H1 (cell line): ENCODE results near the gene QDPR. TPM values are rescaled to one million over a fixed set of nuclear protein-coding genes. Genes with fewer than 3 reads are reported as not detected.

Source experiments
- CTCF ChIA-PET: fragments of 300-600 bp; sonication (Branson Sonifier 250); formaldehyde crosslinking; loops from one replicate; lab custom pipeline; 2021; ENCODE audit not compliant: partially characterized antibody; lab: Charles Lee
- POLR2A ChIA-PET: fragments of 300-600 bp; sonication (Branson Sonifier 250); formaldehyde crosslinking; loops from one replicate; lab custom pipeline; 2021; ENCODE audit warnings: inconsistent platforms; ENCODE audit not compliant: partially characterized antibody; lab: Charles Lee
- DNase-seq, 2 experiments: peaks; one replicate each; pipeline versions ENCODE4 v3.0.0 to v3.0.0-alpha.2; 2010 to 2022; ENCODE audit warnings: low spot score in 2 of 2, low read depth in 1 of 2, mixed read lengths in 1 of 2
- FAIRE-seq: peaks from 2 replicates; lab custom pipeline; 2011; peaks lifted over from hg19 to GRCh38; lab: Jason Lieb, UNC
- H2AFZ ChIP-seq: 2 replicates; pipeline ENCODE4 v1.8.1; 2012; ENCODE audit warnings: low read length, inconsistent platforms
- H2AK5ac ChIP-seq: 2 replicates; pipeline ENCODE4 v1.6.1; 2013; ENCODE audit warnings: low read depth, low read length
- H2BK120ac ChIP-seq: replicated peaks from 2 replicates; pipeline ENCODE3; 2013; ENCODE audit warnings: low read depth, low read length, inconsistent platforms
- H2BK12ac ChIP-seq: 2 replicates; pipeline ENCODE4 v1.6.1; 2013; ENCODE audit warnings: low read depth, low read length
- H2BK15ac ChIP-seq: 2 replicates; pipeline ENCODE4 v1.6.1; 2013; ENCODE audit warnings: low read length
- H2BK20ac ChIP-seq: 2 replicates; pipeline ENCODE4 v1.6.1; 2013; ENCODE audit warnings: low read length
- H2BK5ac ChIP-seq: 2 replicates; pipeline ENCODE4 v1.6.1; 2013; ENCODE audit warnings: low read depth, low read length
- H3K14ac ChIP-seq: 2 replicates; pipeline ENCODE4 v1.6.1; 2013; ENCODE audit warnings: inconsistent platforms; ENCODE audit not compliant: insufficient read length
- H3K18ac ChIP-seq: 2 replicates; pipeline ENCODE4 v1.6.1; 2013; ENCODE audit warnings: low read length; ENCODE audit errors: extremely low read depth
- H3K23ac ChIP-seq: 2 replicates; pipeline ENCODE4 v1.6.1; 2013; ENCODE audit warnings: inconsistent platforms; ENCODE audit not compliant: insufficient read length
- H3K23me2 ChIP-seq: 2 replicates; pipeline ENCODE4 v1.6.1; 2013; ENCODE audit warnings: low read depth, low read length
- H3K27ac ChIP-seq: 2 replicates; pipeline ENCODE4 v1.6.1; 2011; ENCODE audit warnings: low read depth, low read length, inconsistent platforms
- H3K27me3 ChIP-seq, 4 experiments: replicated peaks in 1 of 4; 1 replicate in 1 of 4; 2 replicates in 3 of 4; pipeline versions ENCODE4 v1.6.1 to v1.8.1; 2011 to 2013; ENCODE audit warnings: low read length in 3 of 4, mild to moderate bottlenecking in 3 of 4, inconsistent platforms in 2 of 4, mixed read lengths in 2 of 4, moderate library complexity in 1 of 4; ENCODE audit not compliant: control insufficient read depth in 3 of 4, insufficient read depth in 3 of 4; ENCODE audit errors: extremely low read depth in 1 of 4
- H3K36me3 ChIP-seq, 4 experiments: 2 replicates each; pipeline versions ENCODE4 v1.6.1 to v1.8.1; 2011 to 2013; ENCODE audit warnings: mild to moderate bottlenecking in 4 of 4, low read length in 3 of 4, moderate library complexity in 2 of 4, control low read depth in 1 of 4, inconsistent platforms in 1 of 4; ENCODE audit not compliant: insufficient read depth in 4 of 4, control insufficient read depth in 2 of 4
- H3K4ac ChIP-seq: replicated peaks from 2 replicates; pipeline ENCODE3; 2013; ENCODE audit warnings: low read length, low read depth, mixed read lengths, inconsistent platforms; ENCODE audit not compliant: insufficient read length
- H3K4me1 ChIP-seq, 4 experiments: replicated peaks in 1 of 4; 1 replicate in 1 of 4; 2 replicates in 3 of 4; pipeline versions ENCODE4 v1.6.1 to v1.8.1; 2011 to 2013; ENCODE audit warnings: low read length in 3 of 4, inconsistent platforms in 2 of 4, mixed read lengths in 1 of 4; ENCODE audit not compliant: insufficient read depth in 4 of 4, control insufficient read depth in 3 of 4
- H3K4me2 ChIP-seq, 2 experiments: 2 replicates each; pipeline versions ENCODE4 v1.6.1 to v1.8.1; 2011 to 2013; ENCODE audit warnings: low read depth in 2 of 2, low read length in 2 of 2, control low read depth in 1 of 2, inconsistent platforms in 1 of 2, mild to moderate bottlenecking in 1 of 2; ENCODE audit not compliant: insufficient read depth in 1 of 2
- H3K4me3 ChIP-seq, 4 experiments: fragments of 200-600, 300-600 bp in 1 of 4; sonication (generic), shearing (Covaris generic), sonication (Bioruptor Twin) in 1 of 4; 2 replicates each; pipeline versions ENCODE4 v1.5.1 to v1.8.1; 2011 to 2016; ENCODE audit warnings: low read length in 4 of 4, low read depth in 3 of 4, control low read depth in 2 of 4, inconsistent platforms in 2 of 4, mild to moderate bottlenecking in 2 of 4, mixed read lengths in 1 of 4, moderate library complexity in 1 of 4; ENCODE audit not compliant: insufficient read depth in 2 of 4; ENCODE audit errors: extremely low read depth in 1 of 4
- H3K56ac ChIP-seq: replicated peaks from 2 replicates; pipeline ENCODE3; 2013; ENCODE audit warnings: low read depth, mild to moderate bottlenecking, mixed read lengths, low read length, inconsistent platforms; ENCODE audit not compliant: insufficient read length
- H3K79me1 ChIP-seq: 2 replicates; pipeline ENCODE4 v1.6.1; 2013; ENCODE audit warnings: low read depth, low read length, control low read depth
- H3K79me2 ChIP-seq, 2 experiments: 2 replicates each; pipeline versions ENCODE4 v1.6.1 to v1.8.1; 2012 to 2013; ENCODE audit warnings: low read length in 2 of 2, mild to moderate bottlenecking in 2 of 2, inconsistent platforms in 1 of 2; ENCODE audit not compliant: insufficient read depth in 2 of 2, control insufficient read depth in 1 of 2
- H3K9ac ChIP-seq, 4 experiments: replicated peaks in 1 of 4; 1 replicate in 1 of 4; 2 replicates in 3 of 4; pipeline versions ENCODE4 v1.6.1 to v1.8.1; 2011 to 2013; ENCODE audit warnings: low read depth in 3 of 4, low read length in 3 of 4, control low read depth in 2 of 4, mild to moderate bottlenecking in 2 of 4, moderate library complexity in 2 of 4, inconsistent platforms in 1 of 4; ENCODE audit errors: extremely low read depth in 1 of 4
- H3K9me3 ChIP-seq, 2 experiments: 2 replicates each; pipeline versions ENCODE4 v1.6.1 to v1.8.1; 2012 to 2013; ENCODE audit warnings: mild to moderate bottlenecking in 2 of 2, moderate library complexity in 2 of 2, control low read depth in 1 of 2, inconsistent platforms in 1 of 2, low read depth in 1 of 2, low read length in 1 of 2, mixed read lengths in 1 of 2; ENCODE audit not compliant: insufficient read depth in 2 of 2
- H4K20me1 ChIP-seq, 2 experiments: replicated peaks in 1 of 2; 2 replicates each; pipeline versions ENCODE3 to v1.8.1; 2011 to 2013; ENCODE audit warnings: inconsistent platforms in 2 of 2, low read length in 2 of 2, mild to moderate bottlenecking in 1 of 2; ENCODE audit not compliant: insufficient read depth in 2 of 2, control insufficient read depth in 1 of 2
- H4K5ac ChIP-seq: 2 replicates; pipeline ENCODE4 v1.6.1; 2013; ENCODE audit warnings: low read length, low read depth, mixed read lengths, inconsistent platforms; ENCODE audit not compliant: insufficient read length
- H4K8ac ChIP-seq: 2 replicates; pipeline ENCODE4 v1.8.0; 2013; ENCODE audit warnings: mild to moderate bottlenecking, moderate library complexity, low read length, inconsistent platforms; ENCODE audit not compliant: insufficient read depth; ENCODE audit errors: extremely low read depth
- H4K91ac ChIP-seq: replicated peaks from 2 replicates; pipeline ENCODE3; 2013; ENCODE audit warnings: low read length, mixed read lengths, inconsistent platforms; ENCODE audit not compliant: insufficient read length
- ATF3 ChIP-seq: IDR thresholded peaks from 2 replicates; pipeline ENCODE4 v1.6.1; 2011; ENCODE audit warnings: low read depth, mild to moderate bottlenecking, low read length; ENCODE audit not compliant: insufficient read depth
- KDM1A ChIP-seq: fragments of 200-600, 300-600 bp; sonication (generic); IDR thresholded peaks from 2 replicates; pipeline ENCODE4 v1.7.1; 2016; ENCODE audit warnings: mild to moderate bottlenecking, low read length, borderline replicate concordance
- MAFK ChIP-seq: IDR thresholded peaks from 2 replicates; pipeline ENCODE4 v1.6.1; 2012; ENCODE audit warnings: low read depth, mild to moderate bottlenecking, improper control_type of control experiment, low read length
- RFX5 ChIP-seq: IDR thresholded peaks from 2 replicates; pipeline ENCODE4 v1.6.1; 2011; ENCODE audit warnings: low read depth, low read length, improper control_type of control experiment, borderline replicate concordance
- WGBS, 2 experiments: shearing (Covaris generic) in 1 of 2; methylation state at CpG; one replicate each; pipeline versions ENCODE4 v1.1.6 to v1.1.7; 2013 to 2015; ENCODE audit warnings: low lambda C conversion rate in 2 of 2, mixed read lengths in 2 of 2, inconsistent platforms in 1 of 2, low coverage in 1 of 2, missing lambda C conversion rate in 1 of 2; ENCODE audit not compliant: insufficient replicate concordance in 2 of 2, insufficient coverage in 1 of 2, insufficient read length in 1 of 2; ENCODE audit errors: extremely low coverage in 1 of 2, missing lambda C conversion rate in 1 of 2; 5-methylcytosine and 5-hydroxymethylcytosine counted together
- polyA plus RNA-seq, 7 experiments: library from polyadenylated mRNA; depleted of rRNA in 3 of 7; stranded (reverse) in 5 of 7; unstranded in 2 of 7; fragments of >200 nt in 5 of 7; fragments of 200-250 nt in 2 of 7; gene quantifications; 1 replicate in 5 of 7; 2 replicates in 1 of 7; 4 replicates in 1 of 7; pipeline versions ENCODE4 v1.2.1 to v1.2.3, GENCODE V29; 2011 to 2013; ENCODE audit warnings: missing spikeins in 2 of 7, mixed read lengths in 2 of 7
- total RNA-seq: library from RNA; stranded (reverse); fragmentation: NEBNext Ultra II Directional; extraction: Animal tissue kit (Norgen Biotek cat#: 25700); gene quantifications from 2 replicates; pipeline ENCODE4 v1.2.1, GENCODE V29; 2021

The QDPR gene
- total and polyA plus RNA-seq, 2 of the 8 experiments (the other 6 are each of a cell fraction or from before 2014, with no cell fraction given) = 33.6 to 35.9 TPM

DNA sequence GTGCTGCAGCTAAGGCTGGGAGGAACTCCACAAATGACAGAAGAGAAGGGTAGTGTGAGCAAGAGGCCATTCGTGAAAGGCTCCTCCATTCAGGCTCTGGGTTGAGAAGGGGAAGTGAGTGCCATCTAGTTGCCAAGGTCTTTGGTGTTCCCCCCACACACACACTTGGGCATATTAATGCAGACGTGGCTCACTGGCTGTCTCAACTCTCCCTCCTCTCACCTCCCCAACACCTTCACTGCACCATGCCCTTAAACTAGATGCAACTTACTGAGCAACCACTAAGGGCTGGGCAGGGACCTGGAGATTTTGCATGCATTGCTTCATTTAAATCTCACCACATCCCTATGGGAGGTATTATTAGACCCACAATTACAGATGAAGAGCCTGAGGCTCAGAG lies 11.8 kb upstream of the QDPR start:
- Histone ChIP-seq H2AFZ (peak overlapping the region; percentile 80; the same call in 1 of the 2 replicates), H3K14ac (no peak overlapping the region), H2BK15ac (no peak overlapping the region), H3K4me3 (no peak overlapping the region), H3K79me2 (no peaks in the 10 kb centered on the region), H4K8ac (no peak overlapping the region), H3K4me2 (no peak overlapping the region), H4K5ac (no peak overlapping the region), H4K20me1 (no peaks in the 10 kb centered on the region), H3K79me1 (no peaks in the 10 kb centered on the region), H2AK5ac (no peak overlapping the region), H3K4me1 (no peaks in the 10 kb centered on the region; a peak in 1 of 7 replicates), H3K9ac (no peak overlapping the region), H3K23me2 (peaks cover 2% of the 10 kb centered on the region; the same call in 1 of the 2 replicates), H3K9me3 (no peaks in the 10 kb centered on the region), H3K18ac (no peak overlapping the region), H3K27me3 (no peaks in the 10 kb centered on the region), H3K27ac (no peak overlapping the region), H2BK20ac (no peak overlapping the region), H3K4ac (no peak overlapping the region), H2BK120ac (no peak overlapping the region), H4K91ac (no peak overlapping the region), H3K56ac (no peak overlapping the region), H3K23ac (no peak overlapping the region), H2BK5ac (no peak overlapping the region), H2BK12ac (no peak overlapping the region), H3K36me3 (no peaks in the 10 kb centered on the region)
- FAIRE-seq = no peak
- 65% methylated on average over 2 of the region's 2 CpGs; no CpG with 5 or more reads in 1 of the 2 experiments for WGBS, 2 experiments
- POLR2A ChIA-PET = no interaction called here
- CTCF ChIA-PET = interaction anchor here (0.6 to 1.0 kb wide), 3 partner anchors 11 to 1069 kb away, joined by 3 read pairs; no protein-coding TSS in a partner anchor
- no peak for DNase-seq
- TF ChIP-seq ATF3 (no peak), RFX5 (no peak), MAFK (no peak), KDM1A (no peak)
